CD14-positive monocyte (primary cell): ENCODE results near the gene TSPEAR. TPM values are rescaled to one million over a fixed set of nuclear protein-coding genes. Genes with fewer than 3 reads are reported as not detected.
"Not testable (repeated sequence)": the region's sequence is repeated elsewhere in the genome, so short reads cannot be mapped to it uniquely, and the experiment has no call there.

Source experiments
- DNase-seq, 3 donors: peaks; one replicate each; pipeline ENCODE4 v3.0.0-alpha.2; 2011 to 2022
- H2AFZ ChIP-seq: 2 replicates; pipeline ENCODE4 v1.6.0; 2012; ENCODE audit warnings: mild to moderate bottlenecking, low read depth, low read length, inconsistent platforms; ENCODE audit not compliant: insufficient read depth, poor library complexity, severe bottlenecking
- H3K27ac ChIP-seq, 2 donors: 1 replicate in 1 of 2; 2 replicates in 1 of 2; pipeline ENCODE4 v1.5.1; 2012 to 2013; ENCODE audit warnings: low read length in 2 of 2, control low read depth in 1 of 2, inconsistent platforms in 1 of 2, low read depth in 1 of 2, mild to moderate bottlenecking in 1 of 2
- H3K27me3 ChIP-seq, 2 donors: one replicate each; pipeline versions ENCODE4 v1.6.0 to v1.6.1; 2011 to 2013; ENCODE audit warnings: low read length in 2 of 2; ENCODE audit not compliant: control insufficient read depth in 2 of 2, insufficient read depth in 2 of 2
- H3K36me3 ChIP-seq, 2 donors: replicated peaks in 1 of 2; 1 replicate in 1 of 2; 2 replicates in 1 of 2; pipeline versions ENCODE4 v1.5.1 to v1.6.1; 2012 to 2013; ENCODE audit warnings: low read length in 2 of 2, control low read depth in 1 of 2, inconsistent platforms in 1 of 2, mild to moderate bottlenecking in 1 of 2; ENCODE audit not compliant: insufficient read depth in 2 of 2, control insufficient read depth in 1 of 2
- H3K4me1 ChIP-seq, 2 donors: 1 replicate in 1 of 2; 2 replicates in 1 of 2; pipeline versions ENCODE4 v1.5.1 to v1.6.1; 2012 to 2013; ENCODE audit warnings: low read length in 2 of 2, control low read depth in 1 of 2, inconsistent platforms in 1 of 2, mild to moderate bottlenecking in 1 of 2, moderate library complexity in 1 of 2; ENCODE audit not compliant: insufficient read depth in 2 of 2, control insufficient read depth in 1 of 2
- H3K4me2 ChIP-seq: replicated peaks from 2 replicates; pipeline ENCODE3; 2012; ENCODE audit warnings: low read length, moderate library complexity, mild to moderate bottlenecking; ENCODE audit not compliant: poor library complexity, severe bottlenecking; ENCODE audit errors: extremely low read depth
- H3K4me3 ChIP-seq, 3 experiments: fragments of 200-600 bp in 1 of 3; sonication (generic) in 1 of 3; replicated peaks in 1 of 3; 1 replicate in 2 of 3; 2 replicates in 1 of 3; pipeline ENCODE4 v1.5.1; 2011 to 2013; ENCODE audit warnings: low read length in 3 of 3, mild to moderate bottlenecking in 3 of 3, control low read depth in 2 of 3, low read depth in 2 of 3, inconsistent platforms in 1 of 3, moderate library complexity in 1 of 3
- H3K79me2 ChIP-seq: 2 replicates; pipeline ENCODE4 v1.6.0; 2012; ENCODE audit warnings: mild to moderate bottlenecking, control low read depth, inconsistent platforms, low read length, moderate library complexity; ENCODE audit not compliant: insufficient read depth
- H3K9ac ChIP-seq: 2 replicates; pipeline ENCODE4 v1.6.0; 2017; ENCODE audit warnings: low read length, mild to moderate bottlenecking; ENCODE audit not compliant: insufficient read depth, poor library complexity, severe bottlenecking
- H3K9me3 ChIP-seq, 2 donors: replicated peaks in 1 of 2; 1 replicate in 1 of 2; 2 replicates in 1 of 2; pipeline versions ENCODE4 v1.5.1 to v1.6.1; 2012 to 2013; ENCODE audit warnings: low read length in 2 of 2, control low read depth in 1 of 2; ENCODE audit not compliant: control insufficient read depth in 1 of 2, insufficient read depth in 1 of 2
- H4K20me1 ChIP-seq: 2 replicates; pipeline ENCODE4 v1.6.0; 2012; ENCODE audit warnings: mild to moderate bottlenecking, low read length, control low read depth, moderate library complexity; ENCODE audit not compliant: insufficient read depth
- H3K27ac Mint-ChIP-seq, 7 donors: one replicate each; pipeline ENCODE4 v1.8.0; 2020; ENCODE audit warnings: mild to moderate bottlenecking in 7 of 7, mixed read lengths in 7 of 7, moderate library complexity in 6 of 7, inconsistent platforms in 2 of 7
- H3K27me3 Mint-ChIP-seq, 3 donors: one replicate each; pipeline ENCODE4 v1.8.0; 2021 to 2022; ENCODE audit warnings: low read depth in 3 of 3, mild to moderate bottlenecking in 3 of 3, mixed read lengths in 3 of 3, moderate library complexity in 3 of 3, inconsistent platforms in 1 of 3
- H3K36me3 Mint-ChIP-seq, 2 donors: one replicate each; pipeline ENCODE4 v1.8.0; 2020; ENCODE audit warnings: mixed read lengths in 2 of 2, inconsistent platforms in 1 of 2, mild to moderate bottlenecking in 1 of 2
- H3K4me1 Mint-ChIP-seq: one replicate; pipeline ENCODE4 v1.8.0; 2020; ENCODE audit warnings: mild to moderate bottlenecking, mixed read lengths
- H3K4me3 Mint-ChIP-seq, 2 donors: one replicate each; pipeline ENCODE4 v1.8.0; 2020; ENCODE audit warnings: mild to moderate bottlenecking in 2 of 2, mixed read lengths in 2 of 2, moderate library complexity in 1 of 2
- H3K9me3 Mint-ChIP-seq, 7 donors: one replicate each; pipeline ENCODE4 v1.8.0; 2020 to 2022; ENCODE audit warnings: mixed read lengths in 7 of 7, mild to moderate bottlenecking in 6 of 7, moderate library complexity in 6 of 7, inconsistent platforms in 2 of 7
- CTCF ChIP-seq: fragments of 200-600 bp; IDR thresholded peaks from one replicate; pipeline ENCODE4 v1.8.0; 2022; ENCODE audit warnings: antibody characterized with exemption, mild to moderate bottlenecking
- WGBS: methylation state at CpG from one replicate; pipeline ENCODE4 v1.1.5; 2013; ENCODE audit warnings: missing lambda C conversion rate; ENCODE audit not compliant: insufficient coverage; 5-methylcytosine and 5-hydroxymethylcytosine counted together
- intact Hi-C, 2 donors: fragments of 100-400 bp; cut with micrococcal nuclease; formaldehyde crosslinking; loops; one replicate each; pipeline versions ENCODE4 v1.15.0 to v1.15.1; 2023
- polyA plus RNA-seq, 3 donors: library from polyadenylated mRNA; depleted of rRNA in 1 of 3; unstranded in 2 of 3; stranded (reverse) in 1 of 3; fragments of 300-500 nt in 2 of 3; fragments of >200 nt in 1 of 3; fragmentation: Illumina TruSeq in 2 of 3; gene quantifications; 1 replicate in 2 of 3; 2 replicates in 1 of 3; pipeline ENCODE4 v1.2.3, GENCODE V29; 2012 to 2021

The TSPEAR gene
- polyA plus RNA-seq, 3 donors, result not detected

- H3K4me3 ChIP-seq, result no peak overlapping the region
- H3K36me3 ChIP-seq, result no peaks in the 10 kb centered on the region
- peaks cover 5 to 8% (median 7%) of the 10 kb centered on the region in 3 donors for H3K27me3 Mint-ChIP-seq
- no peak overlapping the region for H3K27ac Mint-ChIP-seq
- H3K9ac ChIP-seq, result no peak overlapping the region
- H3K27me3 ChIP-seq, result no peaks in the 10 kb centered on the region
- no peaks in the 10 kb centered on the region for H4K20me1 ChIP-seq
- no peaks in the 10 kb centered on the region for H3K79me2 ChIP-seq
- H2AFZ ChIP-seq, result no peak overlapping the region
- peaks cover 19 to 48% (median 41%) of the 10 kb centered on the region in 7 donors for H3K9me3 Mint-ChIP-seq
- no peaks in the 10 kb centered on the region for H3K4me1 Mint-ChIP-seq
- no peaks in the 10 kb centered on the region for H3K36me3 Mint-ChIP-seq
- no peak for TF ChIP-seq CTCF
- intact Hi-C loops, result no loop called here
- H3K9me3 ChIP-seq, result peaks cover 34 to 37% of the 10 kb centered on the region in 2 donors
- H3K4me1 ChIP-seq, result no peaks in the 10 kb centered on the region
- DNase-seq, result no peak
- 97% methylated on average over 3 of the region's 5 CpGs for WGBS
- no peak overlapping the region for H3K4me2 ChIP-seq
- no peak overlapping the region for H3K4me3 Mint-ChIP-seq
- H3K27ac ChIP-seq, result no peak overlapping the region
Measured at GRCh38 chr21:44640761-44641160, 70.6 kb downstream of the TSPEAR start.

GRCh38 chr21:44639331-44639655 lies 72.1 kb downstream of the TSPEAR start:
- Histone ChIP-seq H3K27ac (no peak overlapping the region), H3K4me2 (no peak overlapping the region), H3K27me3 (no peaks in the 10 kb centered on the region), H3K9me3 (peaks cover 21 to 31% of the 10 kb centered on the region in 2 donors), H3K4me3 (no peak overlapping the region), H2AFZ (no peak overlapping the region), H3K4me1 (no peaks in the 10 kb centered on the region), H4K20me1 (no peaks in the 10 kb centered on the region), H3K79me2 (no peaks in the 10 kb centered on the region), H3K9ac (no peak overlapping the region), H3K36me3 (no peaks in the 10 kb centered on the region)
- DNase-seq, result no peak
- intact Hi-C loops, result no loop called here
- Mint-ChIP-seq H3K27ac (no peak overlapping the region), H3K4me1 (no peaks in the 10 kb centered on the region), H3K4me3 (no peak overlapping the region), H3K36me3 (no peaks in the 10 kb centered on the region), H3K27me3 (peaks cover 5 to 8% (median 7%) of the 10 kb centered on the region in 3 donors), H3K9me3 (peaks cover 11 to 36% (median 26%) of the 10 kb centered on the region in 7 donors)
- no peak for TF ChIP-seq CTCF
- WGBS, result 92% methylated on average over 9 of the region's 12 CpGs

DNA sequence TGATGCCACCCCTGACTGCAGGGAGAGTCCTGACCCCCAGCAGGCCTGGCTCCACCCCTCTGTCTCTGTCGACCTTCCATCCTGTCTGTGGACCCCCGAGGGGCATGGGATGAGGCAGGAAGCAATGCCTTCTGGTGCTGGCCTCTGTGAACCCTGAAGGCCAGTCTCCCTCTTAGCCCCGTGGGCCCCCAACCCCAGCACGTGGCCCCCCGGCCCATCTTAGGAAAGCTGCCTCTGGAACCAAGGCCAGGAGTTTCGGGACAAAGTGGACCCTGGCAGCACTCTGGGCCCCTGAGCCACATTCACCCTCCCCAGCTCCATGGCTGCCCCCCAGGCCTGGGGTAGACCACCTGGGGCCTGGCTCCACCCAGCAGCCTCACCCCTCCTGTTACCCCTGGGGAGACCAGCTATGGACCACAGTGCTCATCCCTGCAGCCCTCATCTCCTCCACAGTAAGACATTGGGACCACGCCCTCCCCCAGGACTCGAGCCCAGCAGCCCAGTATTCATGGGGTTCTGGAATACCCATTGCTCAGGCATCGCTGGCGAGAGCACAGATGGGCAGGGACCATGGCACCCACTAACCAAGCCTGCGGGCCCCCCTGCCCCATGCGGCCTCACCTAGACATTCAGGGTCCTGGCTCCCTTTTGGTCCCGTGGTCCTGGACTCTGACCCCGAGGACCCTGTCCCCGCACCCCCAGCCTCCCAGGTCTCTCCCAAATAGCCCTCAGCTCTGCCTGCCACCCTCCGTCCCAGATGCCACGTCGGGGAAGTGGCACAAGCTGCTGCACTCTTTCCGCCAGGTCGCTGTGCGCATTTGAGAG lies 72.7 kb downstream of the TSPEAR start:
- intact Hi-C loops, result not testable (repeated sequence)

More for the DNA sequence above, 72.7 kb downstream of the TSPEAR start:
- WGBS, result 95% methylated on average over 13 of the region's 21 CpGs
- not testable (repeated sequence) for H3K36me3 ChIP-seq, H3K4me2 ChIP-seq, H3K36me3 Mint-ChIP-seq, H3K4me3 Mint-ChIP-seq, H2AFZ ChIP-seq, H3K4me3 ChIP-seq, H3K4me1 Mint-ChIP-seq, H3K9ac ChIP-seq, H3K27ac ChIP-seq, H3K27me3 ChIP-seq, H3K4me1 ChIP-seq, H3K79me2 ChIP-seq, H4K20me1 ChIP-seq, H3K27ac Mint-ChIP-seq, DNase-seq
- peaks cover 9 to 30% (median 20%) of the 10 kb centered on the region in 7 donors for H3K9me3 Mint-ChIP-seq
- peaks cover 4 to 11% (median 9%) of the 10 kb centered on the region in 3 donors for H3K27me3 Mint-ChIP-seq
- H3K9me3 ChIP-seq, result peaks cover 16 to 26% of the 10 kb centered on the region in 2 donors
